NCI-H774 (cell line): ENCODE results near the gene MT1E.

Source experiments
- DNase-seq: peaks from one replicate; lab custom pipeline; 2025; lab: John Stamatoyannopoulos, UW

MT1E gene

GRCh38 chr16:56626685-56627084 lies 1.1 kb downstream of the MT1E start:
- no peak for DNase-seq

- DNase-seq, result no peak
These were observed 3.1 kb downstream of the MT1E start for GRCh38 chr16:56628486-56629350.

DNA sequence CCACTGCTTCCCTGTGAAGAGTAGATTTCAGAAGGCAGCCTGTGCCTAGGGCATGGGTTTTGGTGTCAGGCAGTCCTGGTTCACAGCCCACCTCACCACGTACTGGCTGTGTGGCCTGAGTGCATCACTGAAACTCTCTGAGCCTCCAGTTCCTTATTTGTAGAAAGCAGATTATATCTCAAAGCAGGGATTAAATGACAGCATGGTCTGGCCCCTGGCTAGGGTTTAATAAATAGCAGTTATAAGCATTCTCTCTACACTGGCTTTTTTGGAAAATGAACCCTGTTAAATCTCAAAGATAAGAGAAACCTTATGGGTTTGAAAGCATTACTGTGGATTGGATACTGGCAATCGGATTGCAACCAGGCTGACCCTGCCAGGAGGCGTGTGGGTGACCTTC lies 4.0 kb downstream of the MT1E start:
- no peak for DNase-seq

- no peak for DNase-seq
These were observed 4.6 kb downstream of the MT1E start for GRCh38 chr16:56630134-56630533.

DNA sequence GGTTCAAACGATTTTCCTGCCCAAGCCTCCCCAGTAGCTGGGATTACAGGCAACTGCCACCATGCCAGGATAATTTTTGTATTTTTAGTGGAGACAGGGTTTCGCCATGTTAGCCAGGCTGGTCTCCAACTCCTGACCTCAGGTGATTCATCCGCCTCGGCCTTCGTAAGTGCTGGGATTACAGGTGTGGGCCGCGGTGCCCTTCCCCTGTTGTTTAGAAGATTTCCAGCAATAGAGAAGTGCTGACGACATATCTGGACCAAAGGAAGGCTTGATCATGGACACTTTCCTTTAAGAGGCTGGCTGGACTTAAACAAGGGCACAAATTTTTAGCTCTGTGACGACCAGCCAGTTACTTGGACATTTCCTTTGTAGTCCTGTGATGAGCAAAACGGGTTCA lies 5.6 kb downstream of the MT1E start:
- no peak for DNase-seq

GRCh38 chr16:56631832-56632155 lies 6.2 kb downstream of the MT1E start:
- DNase-seq, result no peak

DNA sequence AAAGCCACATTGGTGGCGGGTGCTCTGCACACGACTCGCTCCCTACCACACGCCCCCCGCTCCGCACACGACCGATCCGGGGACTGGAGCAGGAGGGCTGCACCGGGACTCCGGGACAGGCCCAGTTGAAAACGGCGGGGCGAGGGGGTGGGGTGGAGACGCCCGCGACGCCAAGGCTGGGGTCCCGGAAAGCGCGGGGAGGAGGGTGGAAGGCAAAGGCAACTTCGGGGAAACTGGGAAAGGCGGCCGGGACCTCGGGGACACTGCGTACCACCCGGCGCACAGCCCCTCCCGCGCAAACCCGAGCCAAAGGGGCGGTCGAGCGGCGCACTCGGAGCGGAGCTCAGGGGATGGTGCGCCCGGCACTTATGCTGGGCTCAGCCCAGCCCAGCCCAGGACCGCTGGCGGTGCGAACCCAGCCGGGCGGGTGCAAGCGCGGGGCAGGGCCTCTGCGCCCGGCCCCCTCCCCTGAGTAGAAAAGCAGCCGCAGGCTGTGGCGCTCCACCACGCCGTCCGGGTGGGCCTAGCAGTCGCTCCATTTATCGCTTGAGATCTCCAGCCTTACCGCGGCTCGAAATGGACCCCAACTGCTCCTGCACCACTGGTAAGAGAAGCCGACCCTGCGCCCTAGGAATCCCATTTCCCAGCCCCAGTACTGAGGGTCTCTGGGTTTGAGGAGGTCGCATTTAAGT lies 6.7 kb downstream of the MT1E start, which contains the start of gene MT1M:
MT1M (plus strand) TSS at position 504 of the 692 bp plus-strand sequence; CDS start at position 577, 73 bp downstream.
- DNase-seq, result no peak

DNA sequence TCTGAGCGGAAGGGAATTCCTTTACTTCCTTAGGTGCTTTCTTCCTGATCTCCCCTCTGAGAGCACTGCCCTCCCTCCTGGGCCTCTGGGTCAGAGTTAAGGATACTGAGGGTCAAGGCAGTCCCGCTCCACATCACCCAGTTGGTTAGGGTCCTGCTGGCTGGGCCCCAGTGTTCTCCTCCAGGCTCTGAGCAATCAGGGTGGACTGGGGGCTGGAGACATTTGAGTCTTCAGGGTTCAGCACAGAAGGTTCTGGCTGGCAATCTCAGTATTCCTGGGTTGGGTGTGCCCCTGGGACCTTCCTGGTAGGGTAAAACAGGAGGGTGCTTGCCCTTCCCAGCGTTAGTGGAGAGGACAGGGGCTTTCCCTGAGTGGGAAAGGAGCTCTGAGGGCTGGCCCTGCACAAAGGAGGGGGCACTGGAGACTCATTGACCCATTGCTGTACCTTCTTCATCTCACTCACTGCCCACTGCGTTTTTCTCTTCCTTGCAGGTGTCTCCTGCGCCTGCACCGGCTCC lies 7.3 kb downstream of the MT1E start:
- DNase-seq, result no peak

DNA sequence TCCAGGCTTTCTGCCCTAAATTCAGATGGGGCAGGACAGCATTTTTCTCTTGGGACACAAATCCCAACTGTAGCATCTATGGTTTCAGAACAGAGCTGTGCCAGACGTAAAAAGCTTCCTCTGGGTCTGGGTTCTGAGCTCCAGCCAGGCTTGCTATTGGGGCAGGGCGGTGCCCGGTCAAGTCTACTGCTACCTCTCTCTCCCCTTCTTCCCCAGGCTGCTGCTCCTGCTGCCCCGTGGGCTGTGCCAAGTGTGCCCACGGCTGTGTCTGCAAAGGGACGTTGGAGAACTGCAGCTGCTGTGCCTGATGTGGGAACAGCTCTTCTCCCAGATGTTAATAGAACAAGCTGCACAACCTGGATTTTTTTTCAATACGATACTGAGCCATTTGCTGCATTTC lies 8.0 kb downstream of the MT1E start:
- no peak for DNase-seq

GRCh38 chr16:56634715-56635440 lies 9.3 kb downstream of the MT1E start:
- DNase-seq, result no peak

- no peak for DNase-seq
These were observed 9.9 kb downstream of the MT1E start for GRCh38 chr16:56635441-56635967.

DNA sequence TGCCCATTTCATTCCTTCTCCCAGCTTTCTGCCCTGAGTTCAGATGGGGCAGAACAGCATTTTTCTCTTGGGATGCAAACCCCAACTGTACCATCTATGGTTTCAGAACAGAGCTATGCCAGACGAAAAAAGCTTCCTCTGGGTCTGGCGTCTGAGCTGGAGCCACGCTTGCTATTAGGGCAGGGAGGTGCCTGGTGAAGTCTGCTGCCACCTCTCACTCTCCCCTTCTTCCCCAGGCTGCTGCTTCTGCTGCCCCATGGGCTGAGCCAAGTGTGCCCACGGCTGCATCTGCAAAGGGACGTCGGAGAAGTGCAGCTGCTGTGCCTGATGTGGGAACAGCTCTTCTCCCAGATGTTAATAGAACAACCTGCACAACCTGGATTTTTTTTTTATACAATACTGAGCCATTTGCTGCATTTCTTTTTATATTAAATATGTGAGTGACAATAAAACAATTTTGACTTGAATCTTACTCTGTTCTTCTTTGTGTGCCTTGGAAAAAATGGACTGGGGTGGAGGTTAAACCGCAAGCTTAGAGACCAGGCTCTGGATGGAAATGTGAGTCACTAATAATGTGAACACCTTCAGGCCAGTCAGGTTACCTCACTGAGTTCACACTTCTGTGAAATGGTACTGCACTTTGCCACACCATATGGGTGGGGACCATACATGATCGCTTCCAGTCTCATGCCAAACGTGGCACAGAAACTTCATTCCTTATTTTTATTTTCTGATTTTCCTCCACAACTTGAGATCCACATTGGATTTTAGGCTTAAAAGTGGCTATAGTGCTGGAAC lies 11.2 kb downstream of the MT1E start:
- no peak for DNase-seq

- DNase-seq, result peak; percentile 16
These were observed 12.5 kb downstream of the MT1E start, which contains the start of gene MT1A for GRCh38 chr16:56637814-56638750. MT1A (plus strand) TSS chr16:56638666; CDS start chr16:56638739, 73 bp downstream.

DNA sequence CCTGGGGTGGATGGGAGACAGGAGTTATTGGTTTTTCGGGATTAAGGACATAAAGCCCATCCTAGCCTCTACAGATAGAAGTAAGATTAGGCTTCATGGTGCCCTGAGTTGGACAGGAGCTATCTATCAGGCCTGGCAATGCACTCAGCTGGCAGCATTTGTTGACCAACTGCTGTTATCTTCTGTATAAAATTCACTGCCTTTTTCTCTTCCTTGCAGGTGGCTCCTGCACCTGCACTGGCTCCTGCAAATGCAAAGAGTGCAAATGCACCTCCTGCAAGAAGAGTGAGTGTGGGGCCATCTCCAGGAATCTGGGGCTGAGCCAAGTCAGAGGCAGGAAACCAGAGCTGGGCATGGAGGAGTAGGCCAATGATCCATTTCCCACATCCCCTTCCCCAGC lies 13.5 kb downstream of the MT1E start:
- no peak for DNase-seq

DNA sequence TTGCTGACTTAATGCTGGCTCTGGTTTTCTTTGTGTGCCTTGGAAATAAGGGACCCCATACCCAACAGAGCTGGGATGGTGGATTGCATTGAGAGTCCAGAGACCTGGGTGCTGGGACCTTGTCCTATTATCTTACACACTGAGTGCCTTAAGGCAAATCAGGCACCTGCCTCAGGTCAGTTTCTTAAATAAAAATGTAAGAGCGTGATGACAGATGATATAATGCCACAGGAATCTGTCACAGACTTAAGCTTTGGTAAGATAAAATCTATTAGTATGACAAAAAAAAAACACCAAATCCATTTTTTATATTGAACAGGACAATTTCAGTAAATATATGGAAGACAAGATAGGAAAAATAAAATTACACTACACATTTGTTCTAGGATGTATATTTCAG lies 14.5 kb downstream of the MT1E start:
- no peak for DNase-seq

DNA sequence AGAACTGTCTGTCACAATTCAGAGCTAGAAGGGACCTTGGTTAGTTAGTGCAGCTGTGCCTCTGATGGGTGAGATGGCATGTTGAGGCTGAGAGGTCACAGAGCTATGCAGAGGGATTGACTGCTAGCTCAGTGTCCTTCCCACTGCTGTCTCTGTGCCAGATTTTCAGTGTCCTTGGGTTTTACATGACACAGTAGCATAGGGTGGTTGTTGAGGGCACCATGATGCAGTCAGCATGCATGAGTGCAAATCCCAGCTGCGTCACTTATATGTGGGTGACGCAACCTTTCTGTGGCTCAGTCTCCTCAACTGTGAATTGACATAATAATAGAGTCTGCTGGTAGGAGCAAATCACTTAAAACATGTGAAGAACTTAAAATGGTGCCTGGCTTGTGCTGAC lies 15.6 kb downstream of the MT1E start:
- no peak for DNase-seq

DNA sequence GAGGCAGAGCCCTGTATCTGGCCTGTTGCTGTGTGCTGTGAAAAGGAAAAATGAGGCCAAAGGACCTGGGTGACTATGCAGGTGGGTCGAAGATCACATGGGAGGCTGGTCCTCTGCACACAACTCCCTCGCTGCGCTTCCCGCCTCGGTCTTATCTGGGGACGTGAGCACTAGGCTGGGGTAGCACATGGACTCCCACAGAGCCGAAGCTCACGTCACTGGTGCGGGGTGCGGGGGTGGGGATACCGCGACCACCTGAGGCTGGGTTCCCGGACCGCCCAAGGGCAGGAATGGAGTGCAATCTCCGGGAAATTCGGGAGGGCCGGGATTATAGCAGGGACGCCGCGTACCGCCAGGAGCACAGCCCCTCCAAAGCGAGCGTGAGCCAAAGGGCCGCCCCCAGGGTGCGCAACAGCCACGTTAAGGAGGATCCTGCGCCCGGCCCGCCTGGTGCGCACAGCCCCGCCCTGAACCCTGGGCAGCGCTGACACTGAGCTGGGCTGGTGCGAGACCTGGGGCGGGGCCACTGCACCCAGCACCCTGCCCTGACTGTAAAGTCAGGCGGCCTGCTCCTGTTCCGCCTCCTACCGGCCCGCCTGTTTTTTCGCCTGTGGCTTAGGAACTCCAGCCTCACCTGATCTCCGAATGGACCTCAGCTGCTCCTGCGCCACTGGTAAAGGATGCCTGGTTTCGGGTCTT lies 17.6 kb downstream of the MT1E start:
- peak; percentile 79 for DNase-seq

DNA sequence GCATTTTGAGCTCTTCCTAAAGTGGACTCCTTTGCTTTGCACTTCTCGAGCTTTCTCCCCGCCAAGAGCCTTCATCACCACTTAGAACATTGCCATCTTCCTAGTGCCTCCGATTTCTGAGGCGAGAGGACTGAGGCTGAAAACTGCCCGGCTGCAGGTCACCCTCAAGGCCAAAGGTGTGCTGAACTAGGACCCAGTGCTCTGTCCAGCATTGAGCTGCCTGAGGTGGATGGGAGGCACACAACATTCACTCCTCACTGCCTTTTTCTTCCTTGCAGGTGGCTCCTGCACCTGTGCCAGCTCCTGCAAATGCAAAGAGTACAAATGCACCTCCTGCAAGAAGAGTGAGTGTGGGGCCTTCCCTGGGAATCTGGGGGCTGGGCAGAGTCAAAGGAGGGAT lies 18.3 kb downstream of the MT1E start:
- DNase-seq, result no peak

- DNase-seq, result no peak
These were observed 19.7 kb downstream of the MT1E start for GRCh38 chr16:56645311-56645710.

GRCh38 chr16:56645838-56646237 lies 20.3 kb downstream of the MT1E start:
- no peak for DNase-seq
